Measurements from ENCODE around the gene PARVB. TPM values are rescaled to one million over a fixed set of nuclear protein-coding genes. Genes with fewer than 3 reads are reported as not detected.

Gene PARVB
- total RNA-seq, 4 donors from 2014 or later: 3.3 to 20.8 (median 11.7) TPM

- Histone ChIP-seq H3K4me3 (peak overlapping the region in 1 of 4 donors; percentile 26), H3K9me3 (peaks cover 0 to 9% (median 5%) of the 10 kb centered on the region in 3 donors), H3K27me3 (no peaks in the 10 kb centered on the region), H3K36me3 (no peaks in the 10 kb centered on the region), H3K27ac (peak overlapping the region in 3 of 4 donors; percentile 65 to 84 (median 78)), H3K4me1 (peaks cover 4 to 38% (median 20%) of the 10 kb centered on the region in 3 donors)
- WGBS, 2 donors: 41 to 44% methylated on average over 5 to 9 of the region's 11 CpGs
- TF ChIP-seq CTCF (IDR thresholded peaks at IDR 0.05) (no peak), POLR2A (IDR thresholded peaks at IDR 0.05) (no peak)
- no peak for DNase-seq
- intact Hi-C loops (cut with DNase I): no loop called here
Observed at GRCh38 chr22:44057401-44057987, 33.4 kb downstream of the PARVB start.

- H3K4me3 ChIP-seq: no peak overlapping the region
- intact Hi-C loops (cut with DNase I): no loop called here
- peaks cover 14 to 28% (median 15%) of the 10 kb centered on the region in 3 donors for H3K4me1 ChIP-seq
- no peaks in the 10 kb centered on the region for H3K36me3 ChIP-seq
- H3K27ac ChIP-seq: no peak overlapping the region
- no peaks in the 10 kb centered on the region for H3K27me3 ChIP-seq
- WGBS, 2 donors: 79 to 81% methylated on average over 15 to 17 of the region's 35 CpGs
- TF ChIP-seq CTCF (IDR thresholded peaks at IDR 0.05) (no peak), POLR2A (IDR thresholded peaks at IDR 0.05) (no peak)
- DNase-seq: no peak
- H3K9me3 ChIP-seq: peaks cover 0 to 9% (median 5%) of the 10 kb centered on the region in 3 donors
Observed at GRCh38 chr22:44063462-44064371, 39.6 kb downstream of the PARVB start.

DNA sequence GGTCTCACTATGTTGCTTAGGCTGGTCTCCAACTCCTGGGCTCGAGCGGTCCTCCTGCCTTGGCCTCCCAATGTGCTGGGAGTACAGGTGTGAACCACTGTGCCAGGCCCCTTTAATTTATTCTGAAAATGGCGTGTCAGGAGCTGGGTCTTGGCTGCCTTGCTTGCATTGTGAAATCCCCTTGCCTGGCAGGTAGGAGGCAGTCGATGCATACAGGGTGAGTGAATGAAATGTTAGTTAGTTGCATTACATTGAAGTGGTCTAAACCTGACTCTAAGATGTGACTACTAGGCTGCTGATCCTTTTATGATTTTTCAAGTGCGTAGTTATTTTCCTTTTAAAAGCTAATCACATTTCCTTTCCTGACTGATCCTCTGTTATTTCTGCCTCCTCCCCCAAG lies 42.9 kb downstream of the PARVB start:
- H3K27ac ChIP-seq: peak overlapping the region in 1 of 4 donors; percentile 36
- peaks cover 7 to 25% (median 11%) of the 10 kb centered on the region in 3 donors for H3K4me1 ChIP-seq
- no peak for DNase-seq
- H3K9me3 ChIP-seq: no peaks in the 10 kb centered on the region
- no peak for TF ChIP-seq CTCF (IDR thresholded peaks at IDR 0.05)
- TF ChIP-seq POLR2A (IDR thresholded peaks at IDR 0.05): no peak
- H3K4me3 ChIP-seq: no peak overlapping the region
- intact Hi-C loops (cut with DNase I): no loop called here
- no peaks in the 10 kb centered on the region for H3K36me3 ChIP-seq
- H3K27me3 ChIP-seq: no peaks in the 10 kb centered on the region
- WGBS, 2 donors: 56 to 59% methylated on average over 3 of the region's 5 CpGs

DNA sequence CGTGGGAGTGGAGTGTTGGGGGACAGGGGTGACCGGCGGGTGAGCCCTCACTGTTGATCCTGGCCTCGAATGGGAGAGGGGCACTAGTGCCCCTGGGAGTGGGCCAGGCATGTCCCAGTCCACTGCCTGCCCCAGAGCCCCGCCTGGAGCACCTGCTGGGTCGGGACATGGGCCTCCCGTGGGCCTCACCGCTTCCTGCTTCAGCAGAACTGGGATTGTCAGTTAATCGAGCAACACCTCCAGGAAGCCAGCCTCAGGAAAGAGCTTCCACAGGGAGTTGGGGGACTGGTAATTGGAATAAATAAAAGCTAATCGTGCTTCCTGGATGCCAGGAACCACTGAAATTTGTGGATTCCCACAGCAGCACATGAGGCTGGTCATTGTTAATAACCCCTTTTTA lies 43.8 kb downstream of the PARVB start:
- no peaks in the 10 kb centered on the region for H3K9me3 ChIP-seq
- peaks cover 7 to 27% (median 11%) of the 10 kb centered on the region in 3 donors for H3K4me1 ChIP-seq
- 88 to 100% methylated on average over 1 to 6 of the region's 10 CpGs for WGBS, 2 donors
- DNase-seq: no peak
- no peaks in the 10 kb centered on the region for H3K27me3 ChIP-seq
- intact Hi-C loops (cut with DNase I): no loop called here
- H3K4me3 ChIP-seq: no peak overlapping the region
- TF ChIP-seq POLR2A (IDR thresholded peaks at IDR 0.05): no peak
- TF ChIP-seq CTCF (IDR thresholded peaks at IDR 0.05): no peak
- H3K27ac ChIP-seq: peak overlapping the region in 2 of 4 donors; percentile 36 to 39
- no peaks in the 10 kb centered on the region for H3K36me3 ChIP-seq

Measured in esophagus squamous epithelium (tissue), 5 donors.